ENCODE results near the gene ZNF185.

ZNF185 gene

DNA sequence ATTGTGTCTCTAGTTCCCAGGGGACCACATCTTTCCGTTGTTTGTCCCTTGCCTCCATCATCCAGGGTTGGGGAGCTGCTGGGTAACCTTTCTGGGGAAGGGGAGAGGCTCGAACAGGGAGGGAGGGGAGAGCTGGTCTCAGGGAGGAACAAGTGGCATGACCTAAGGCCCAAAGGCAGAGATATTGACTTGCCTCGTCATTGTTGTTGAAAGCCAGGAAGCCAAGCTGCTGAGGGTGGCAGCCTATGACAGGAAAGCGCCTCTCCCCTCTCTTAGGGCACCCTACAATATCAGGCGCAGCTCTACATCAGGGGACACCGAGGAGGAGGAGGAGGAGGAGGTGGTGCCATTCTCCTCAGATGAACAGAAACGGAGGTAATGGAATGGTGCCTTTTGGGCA lies 20.8 kb downstream of the ZNF185 start:
- FAIRE-seq, result no peak

GRCh38 chrX:152923599-152923998 lies 25.7 kb downstream of the ZNF185 start:
- no peak for FAIRE-seq

DNA sequence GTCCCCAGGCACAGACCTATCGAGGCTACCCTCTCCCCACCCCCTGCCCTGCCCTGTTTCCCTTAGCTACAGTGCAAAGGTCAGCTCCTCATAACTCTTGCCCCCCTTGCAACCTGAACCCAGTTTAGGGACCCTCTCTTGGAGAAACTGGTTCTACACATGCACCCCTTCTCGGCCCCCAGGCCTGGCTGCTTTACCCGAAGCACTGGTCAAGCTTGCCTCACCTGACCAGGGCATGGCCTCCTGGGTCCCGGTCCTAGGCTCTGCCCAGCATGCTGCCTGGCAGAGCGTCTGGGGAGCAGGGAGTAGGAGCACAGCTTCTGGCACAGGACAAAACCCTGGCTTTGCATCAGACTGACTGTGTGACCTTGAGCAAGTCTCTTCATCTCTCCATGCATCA lies 28.0 kb downstream of the ZNF185 start:
- no peak for FAIRE-seq

DNA sequence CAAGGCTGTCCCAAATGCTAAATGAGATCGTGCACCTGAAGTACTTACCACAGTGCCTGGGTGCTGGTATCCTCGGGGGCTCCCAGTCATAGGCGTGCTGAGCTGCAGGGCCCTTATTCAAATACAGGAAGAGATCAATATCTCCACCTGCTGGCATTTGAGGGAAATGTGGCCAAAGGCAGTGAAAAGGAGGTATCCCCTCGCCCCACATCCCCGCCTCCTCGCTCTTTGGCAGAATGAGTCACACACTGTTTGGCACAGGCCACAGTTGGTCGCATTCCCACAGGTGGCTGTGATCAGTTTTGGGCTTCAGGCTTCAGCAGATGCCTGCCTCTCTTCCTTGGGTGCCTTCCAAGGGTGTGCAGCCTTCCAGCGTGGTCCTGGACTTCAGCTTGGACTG lies 28.4 kb downstream of the ZNF185 start:
- FAIRE-seq, result no peak

GRCh38 chrX:152926923-152927322 lies 29.1 kb downstream of the ZNF185 start:
- FAIRE-seq, result no peak

GRCh38 chrX:152927858-152928760 lies 30.2 kb downstream of the ZNF185 start:
- FAIRE-seq, result no peak

- FAIRE-seq, result no peak
Observed at GRCh38 chrX:152928761-152929400, 31.0 kb downstream of the ZNF185 start.

GRCh38 chrX:152929898-152930297 lies 32.0 kb downstream of the ZNF185 start:
- FAIRE-seq, result no peak

- no peak for FAIRE-seq
Observed at GRCh38 chrX:152930516-152930915, 32.6 kb downstream of the ZNF185 start.

DNA sequence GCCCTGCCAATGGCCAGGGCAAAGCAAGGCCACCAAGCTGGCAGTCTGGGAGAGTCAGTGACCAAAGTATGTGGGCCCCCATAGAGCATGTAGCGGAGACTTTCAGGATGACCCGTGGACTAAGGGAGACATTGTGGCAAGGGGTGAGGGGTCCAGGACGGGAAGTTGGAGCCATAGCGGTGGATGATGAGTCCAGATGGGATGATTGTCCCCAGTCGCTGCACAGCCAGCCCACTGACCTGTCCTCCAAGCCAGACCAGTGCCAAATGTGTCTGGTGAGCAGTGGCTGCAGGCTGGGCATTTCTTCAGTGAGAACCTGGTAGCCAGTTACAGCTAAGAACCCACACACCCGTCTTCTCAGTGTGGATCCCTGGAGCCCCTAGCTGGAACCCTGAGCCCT lies 34.3 kb downstream of the ZNF185 start:
- FAIRE-seq, result no peak

GRCh38 chrX:152932598-152933175 lies 34.8 kb downstream of the ZNF185 start:
- no peak for FAIRE-seq

DNA sequence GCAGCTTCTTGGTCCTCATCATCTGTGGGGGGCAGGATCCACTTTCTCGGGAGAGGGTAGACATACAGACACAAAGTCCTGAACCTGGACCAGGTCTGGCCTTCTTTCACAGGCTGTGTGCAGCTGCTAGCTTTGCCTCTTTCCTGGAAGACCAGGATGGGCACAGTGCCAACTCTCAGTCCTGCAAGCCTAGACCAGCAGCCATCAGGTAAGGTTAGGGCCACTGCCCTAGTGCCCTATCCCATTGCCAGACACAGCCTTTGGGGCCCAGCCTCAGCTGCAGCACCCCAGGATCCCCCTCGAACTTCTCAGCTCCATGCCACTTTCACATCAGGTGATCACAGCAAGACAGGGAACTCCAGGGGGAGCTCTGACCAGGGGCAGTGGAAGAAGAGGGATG lies 38.4 kb downstream of the ZNF185 start:
- no peak for FAIRE-seq

- no peak for FAIRE-seq
Observed at GRCh38 chrX:152937236-152937635, 39.4 kb downstream of the ZNF185 start.

GRCh38 chrX:152941328-152942076 lies 43.6 kb downstream of the ZNF185 start:
- peak; percentile 84 for FAIRE-seq

- no peak for FAIRE-seq
Observed at GRCh38 chrX:152942077-152942442, 44.2 kb downstream of the ZNF185 start.

GRCh38 chrX:152943826-152944225 lies 46.0 kb downstream of the ZNF185 start:
- FAIRE-seq, result no peak

DNA sequence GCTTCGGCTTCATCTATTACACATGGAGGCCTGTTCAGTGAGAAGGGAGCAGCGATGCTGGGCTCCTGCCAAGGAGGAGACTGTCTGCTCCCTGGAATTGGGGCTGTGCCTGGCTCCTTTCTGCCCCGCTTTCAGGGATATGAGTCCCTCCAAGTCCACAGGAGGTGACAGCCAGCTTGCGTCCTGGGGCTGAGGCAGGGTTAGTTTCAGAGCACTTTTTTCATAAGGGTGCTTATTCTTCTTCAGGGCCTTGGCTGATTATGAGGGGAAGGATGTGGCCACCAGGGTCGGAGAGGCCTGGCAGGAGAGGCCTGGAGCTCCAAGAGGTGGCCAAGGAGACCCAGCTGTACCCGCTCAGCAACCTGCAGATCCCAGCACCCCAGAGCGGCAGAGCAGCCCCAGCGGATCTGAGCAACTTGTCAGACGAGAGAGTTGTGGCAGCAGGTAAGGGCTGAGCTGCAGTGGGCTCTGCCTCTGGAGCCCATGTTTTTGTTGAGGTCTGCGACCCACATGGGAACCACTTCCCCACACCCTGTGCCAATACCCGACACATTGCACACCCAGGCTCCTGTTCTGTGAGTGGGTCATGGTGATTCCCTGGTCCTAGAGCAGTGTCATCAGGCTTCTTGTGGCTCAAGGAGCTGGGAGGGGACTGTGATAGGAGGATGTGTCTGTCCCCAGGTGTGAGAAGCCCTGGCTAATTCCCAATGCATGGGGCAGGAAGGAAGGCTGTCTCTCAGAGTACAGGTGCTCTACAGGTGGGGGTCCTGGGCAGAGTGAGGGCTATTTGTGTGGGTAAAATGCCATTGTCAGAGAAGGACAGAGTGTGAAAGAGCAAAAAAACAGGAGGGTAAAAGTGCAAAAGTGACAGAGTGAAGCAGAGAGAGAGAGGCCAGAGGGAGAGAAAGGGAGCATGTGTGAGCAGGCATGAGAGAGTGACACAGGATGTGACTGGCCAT lies 47.4 kb downstream of the ZNF185 start:
- FAIRE-seq, result no peak

DNA sequence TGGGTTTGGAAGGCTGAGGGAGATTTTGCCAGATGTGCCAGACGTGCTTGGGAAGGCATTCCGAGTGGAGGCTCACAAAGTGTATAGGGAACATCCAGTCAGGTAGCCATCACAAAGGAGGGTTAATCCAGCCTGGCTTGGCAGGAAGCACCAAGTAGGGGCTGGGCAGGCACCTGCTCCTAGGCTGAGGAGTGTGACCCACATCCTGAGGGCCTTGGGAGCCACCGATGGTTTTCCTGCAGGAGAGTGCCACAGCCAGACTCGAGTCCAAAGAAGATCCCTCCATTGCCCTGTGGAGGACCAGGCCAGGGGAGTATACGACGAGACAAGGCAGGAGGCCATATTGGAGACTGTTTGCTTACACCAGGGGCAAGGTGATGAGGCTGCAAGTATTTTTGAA lies 48.8 kb downstream of the ZNF185 start:
- no peak for FAIRE-seq

Measured in endometrium (tissue), 2 donors.